LoVo (cell line): ENCODE data around the gene GOLGA5.
"Not testable (repeated sequence)": the region's sequence is repeated elsewhere in the genome, so short reads cannot be mapped to it uniquely, and the experiment has no call there.

Experiments
- DNase-seq: peaks from one replicate; pipeline ENCODE4 v3.0.0-alpha.2; 2016; ENCODE audit warnings: low spot score

GOLGA5 gene

GRCh38 chr14:92832137-92832700 lies 38.1 kb downstream of the GOLGA5 start:
- DNase-seq, result no peak

GRCh38 chr14:92841930-92842329 lies 47.8 kb downstream of the GOLGA5 start:
- no peak for DNase-seq

- no peak for DNase-seq
Measured at GRCh38 chr14:92844204-92844603, 50.1 kb downstream of the GOLGA5 start.

GRCh38 chr14:92846162-92846897 lies 52.2 kb downstream of the GOLGA5 start:
- DNase-seq, result no peak

- DNase-seq, result no peak
Measured at GRCh38 chr14:92847278-92847677, 53.2 kb downstream of the GOLGA5 start.

- DNase-seq, result no peak
Measured at GRCh38 chr14:92847749-92848148, 53.6 kb downstream of the GOLGA5 start.

GRCh38 chr14:92848887-92849286 lies 54.8 kb downstream of the GOLGA5 start:
- no peak for DNase-seq

GRCh38 chr14:92850492-92850891 lies 56.4 kb downstream of the GOLGA5 start:
- no peak for DNase-seq

GRCh38 chr14:92853136-92853535 lies 59.0 kb downstream of the GOLGA5 start:
- DNase-seq, result not testable (repeated sequence)

- DNase-seq, result no peak
Measured at GRCh38 chr14:92860049-92860840, 66.1 kb downstream of the GOLGA5 start.

- DNase-seq, result no peak
Measured at GRCh38 chr14:92861856-92862745, 68.0 kb downstream of the GOLGA5 start.

- no peak for DNase-seq
Measured at GRCh38 chr14:92863286-92864080, 69.4 kb downstream of the GOLGA5 start.

GRCh38 chr14:92865674-92866073 lies 71.6 kb downstream of the GOLGA5 start:
- no peak for DNase-seq

GRCh38 chr14:92866181-92866752 lies 72.2 kb downstream of the GOLGA5 start:
- no peak for DNase-seq

GRCh38 chr14:92866901-92867865 lies 73.1 kb downstream of the GOLGA5 start:
- DNase-seq, result no peak

- DNase-seq, result no peak
Measured at GRCh38 chr14:92874962-92875661, 81.0 kb downstream of the GOLGA5 start.

- DNase-seq, result no peak
Measured at GRCh38 chr14:92877757-92878431, 83.8 kb downstream of the GOLGA5 start.

- no peak for DNase-seq
Measured at GRCh38 chr14:92880351-92880750, 86.2 kb downstream of the GOLGA5 start.
